NCI-H187 (cell line): ENCODE data around the gene SAPCD1.

Experiments used
- DNase-seq, 2 experiments: peaks; one replicate each; lab custom pipeline; 2025; lab: John Stamatoyannopoulos, UW

Gene SAPCD1

GRCh38 chr6:31729515-31729978 is 32.9 kb upstream of the SAPCD1 start:
- DNase-seq: peak; percentile 59 to 63

GRCh38 chr6:31729979-31730630 is 32.4 kb upstream of the SAPCD1 start:
- DNase-seq: peak in 1 of 2 experiments; percentile 31

- DNase-seq: no peak
Observed at GRCh38 chr6:31730631-31731086, 31.8 kb upstream of the SAPCD1 start.

- DNase-seq: no peak
Observed at GRCh38 chr6:31732029-31732428, 30.4 kb upstream of the SAPCD1 start.

- no peak for DNase-seq
Observed at GRCh38 chr6:31733734-31734133, 28.7 kb upstream of the SAPCD1 start.

- DNase-seq: no peak
Observed at GRCh38 chr6:31734247-31734820, 28.1 kb upstream of the SAPCD1 start.

GRCh38 chr6:31734821-31735406 is 27.5 kb upstream of the SAPCD1 start:
- no peak for DNase-seq

- DNase-seq: peak; percentile 51 to 71
Observed at GRCh38 chr6:31736021-31736767, 26.3 kb upstream of the SAPCD1 start, which contains the start of gene CLIC1. Gene CLIC1 (minus strand): TSS chr6:31736530. CDS start chr6:31736300, 230 bp downstream.

- DNase-seq: no peak
Observed at GRCh38 chr6:31736768-31737314, 25.6 kb upstream of the SAPCD1 start.

GRCh38 chr6:31737315-31737990 is 25.0 kb upstream of the SAPCD1 start:
- no peak for DNase-seq

- DNase-seq: no peak
Observed at GRCh38 chr6:31737991-31738979, 24.2 kb upstream of the SAPCD1 start.

GRCh38 chr6:31739639-31740396 is 22.6 kb upstream of the SAPCD1 start, which contains the start of gene MSH5:
Gene MSH5 (plus strand): TSS chr6:31740005. CDS start chr6:31740467, 462 bp downstream.
- peak; percentile 92 to 98 for DNase-seq

GRCh38 chr6:31740397-31741223 is 21.8 kb upstream of the SAPCD1 start:
- no peak for DNase-seq

- no peak for DNase-seq
Observed at GRCh38 chr6:31741815-31742214, 20.6 kb upstream of the SAPCD1 start.

- DNase-seq: no peak
Observed at GRCh38 chr6:31742894-31743293, 19.6 kb upstream of the SAPCD1 start.

GRCh38 chr6:31744422-31744821 is 18.0 kb upstream of the SAPCD1 start:
- no peak for DNase-seq

GRCh38 chr6:31749301-31750036 is 13.0 kb upstream of the SAPCD1 start:
- no peak for DNase-seq
